CD4-positive, CD25-positive, alpha-beta regulatory T cell (primary cell): ENCODE measurements around the gene MAIP1. TPM values are rescaled to one million over a fixed set of nuclear protein-coding genes. Genes with fewer than 3 reads are reported as not detected.

Experiments used
- ATAC-seq, 2 donors: fragments of 150-1000 bp; cut with Tn5 transposase; one replicate each; pipeline ENCODE4 v1.10.0; 2021; ENCODE audit warnings: low read depth in 2 of 2, moderate number of reproducible peaks in 2 of 2, moderate library complexity in 1 of 2
- DNase-seq, 3 donors: peaks; one replicate each; pipeline versions ENCODE4 v3.0.0 to v3.0.0-alpha.2; 2012 to 2022; ENCODE audit warnings: mixed read lengths in 1 of 3
- H3K27ac ChIP-seq: one replicate; pipeline ENCODE4 v1.7.0; 2013; ENCODE audit warnings: mild to moderate bottlenecking, low read length; ENCODE audit not compliant: insufficient read depth, poor library complexity, severe bottlenecking
- H3K27me3 ChIP-seq: one replicate; pipeline ENCODE4 v1.7.0; 2013; ENCODE audit warnings: low read length; ENCODE audit not compliant: control insufficient read depth, insufficient read depth
- H3K36me3 ChIP-seq: one replicate; pipeline ENCODE4 v1.7.0; 2013; ENCODE audit warnings: mild to moderate bottlenecking, low read length, moderate library complexity; ENCODE audit not compliant: control insufficient read depth, insufficient read depth
- H3K4me1 ChIP-seq: 2 replicates; pipeline ENCODE4 v1.7.0; 2013; ENCODE audit warnings: mild to moderate bottlenecking, low read length; ENCODE audit not compliant: insufficient read depth, control insufficient read depth, poor library complexity, severe bottlenecking
- H3K4me3 ChIP-seq: one replicate; pipeline ENCODE4 v1.7.0; 2013; ENCODE audit warnings: low read depth, mild to moderate bottlenecking, low read length, moderate library complexity
- H3K9me3 ChIP-seq, 2 experiments: 1 replicate in 1 of 2; 2 replicates in 1 of 2; pipeline ENCODE4 v1.7.0; 2013; ENCODE audit warnings: low read length in 2 of 2, mild to moderate bottlenecking in 1 of 2, moderate library complexity in 1 of 2; ENCODE audit not compliant: control insufficient read depth in 2 of 2
- H3K27ac Mint-ChIP-seq, 3 donors: one replicate each; pipeline ENCODE4 v1.8.0; 2020 to 2022; ENCODE audit warnings: mild to moderate bottlenecking in 3 of 3, mixed read lengths in 3 of 3, moderate library complexity in 2 of 3
- H3K27me3 Mint-ChIP-seq: one replicate; pipeline ENCODE4 v1.8.0; 2022; ENCODE audit warnings: mild to moderate bottlenecking, mixed read lengths
- H3K36me3 Mint-ChIP-seq: one replicate; pipeline ENCODE4 v1.8.0; 2020; ENCODE audit warnings: mixed read lengths
- H3K4me1 Mint-ChIP-seq, 4 donors: one replicate each; pipeline ENCODE4 v1.8.0; 2020 to 2022; ENCODE audit warnings: mixed read lengths in 4 of 4, mild to moderate bottlenecking in 1 of 4
- H3K4me3 Mint-ChIP-seq, 4 donors: one replicate each; pipeline ENCODE4 v1.8.0; 2020 to 2022; ENCODE audit warnings: mild to moderate bottlenecking in 4 of 4, mixed read lengths in 4 of 4, moderate library complexity in 3 of 4
- H3K9me3 Mint-ChIP-seq, 7 donors: one replicate each; pipeline ENCODE4 v1.8.0; 2020 to 2022; ENCODE audit warnings: mixed read lengths in 7 of 7, mild to moderate bottlenecking in 3 of 7, moderate library complexity in 2 of 7
- polyA plus RNA-seq, 4 donors: library from polyadenylated mRNA; unstranded; fragments of 300-500 nt; fragmentation: Illumina TruSeq; gene quantifications; one replicate each; pipeline ENCODE4 v1.2.3, GENCODE V29; 2021
- total RNA-seq: library from RNA; stranded (reverse); gene quantifications from one replicate; pipeline ENCODE4 v1.2.3, GENCODE V29; 2022

The MAIP1 gene
- total and polyA plus RNA-seq, 5 donors from 2014 or later = 17.7 to 25.5 (median 21.5) TPM

GRCh38 chr2:199914372-199914958, 40.9 kb upstream of the MAIP1 start:
- Histone ChIP-seq H3K9me3 (peaks cover 0 to 8% of the 10 kb centered on the region in 2 experiments), H3K4me3 (peak overlapping the region; percentile 53), H3K36me3 (peaks cover 19% of the 10 kb centered on the region), H3K27me3 (no peaks in the 10 kb centered on the region), H3K4me1 (peaks cover 24% of the 10 kb centered on the region), H3K27ac (peak overlapping the region; percentile 25)
- Mint-ChIP-seq H3K27ac (peak overlapping the region; percentile 21 to 67 (median 33)), H3K36me3 (peaks cover 29% of the 10 kb centered on the region), H3K9me3 (peaks cover 0 to 12% (median 0%) of the 10 kb centered on the region in 7 donors), H3K4me1 (peaks cover 29 to 58% (median 38%) of the 10 kb centered on the region in 4 donors), H3K27me3 (no peaks in the 10 kb centered on the region), H3K4me3 (peak overlapping the region; percentile 42 to 83 (median 56))
- DNase-seq (no peak), ATAC-seq (no peak)

- H3K4me1 ChIP-seq = peaks cover 20% of the 10 kb centered on the region
- Mint-ChIP-seq H3K4me1 (peaks cover 27 to 54% (median 33%) of the 10 kb centered on the region in 4 donors), H3K9me3 (peaks cover 0 to 12% (median 0%) of the 10 kb centered on the region in 7 donors), H3K4me3 (no peak overlapping the region), H3K27ac (no peak overlapping the region), H3K27me3 (no peaks in the 10 kb centered on the region), H3K36me3 (peaks cover 33% of the 10 kb centered on the region)
- H3K4me3 ChIP-seq = no peak overlapping the region
- H3K27me3 ChIP-seq = no peaks in the 10 kb centered on the region
- DNase-seq (no peak), ATAC-seq (no peak)
- no peak overlapping the region for H3K27ac ChIP-seq
- H3K9me3 ChIP-seq = peaks cover 0 to 8% of the 10 kb centered on the region in 2 experiments
- H3K36me3 ChIP-seq = peaks cover 22% of the 10 kb centered on the region
These were observed 38.4 kb upstream of the MAIP1 start for GRCh38 chr2:199916980-199917379.

- Histone ChIP-seq H3K27ac (no peak overlapping the region), H3K4me1 (no peaks in the 10 kb centered on the region), H3K36me3 (peaks cover 26% of the 10 kb centered on the region), H3K4me3 (no peak overlapping the region), H3K9me3 (no peaks in the 10 kb centered on the region), H3K27me3 (no peaks in the 10 kb centered on the region)
- Mint-ChIP-seq H3K4me1 (peaks cover 21 to 38% (median 23%) of the 10 kb centered on the region in 4 donors), H3K36me3 (peaks cover 15% of the 10 kb centered on the region), H3K27me3 (no peaks in the 10 kb centered on the region), H3K27ac (peak overlapping the region in 1 of 3 donors; percentile 46), H3K4me3 (no peak overlapping the region), H3K9me3 (no peaks in the 10 kb centered on the region)
- no peak for DNase-seq
- no peak for ATAC-seq
These were observed 32.5 kb upstream of the MAIP1 start for GRCh38 chr2:199922856-199923255.

GRCh38 chr2:199923924-199924323, 31.5 kb upstream of the MAIP1 start:
- peak overlapping the region in 1 of 3 donors; percentile 6 for H3K27ac Mint-ChIP-seq
- Histone ChIP-seq H3K4me1 (no peaks in the 10 kb centered on the region), H3K36me3 (peaks cover 24% of the 10 kb centered on the region), H3K27ac (no peak overlapping the region), H3K4me3 (no peak overlapping the region), H3K9me3 (no peaks in the 10 kb centered on the region), H3K27me3 (no peaks in the 10 kb centered on the region)
- H3K4me3 Mint-ChIP-seq = no peak overlapping the region
- H3K36me3 Mint-ChIP-seq = peaks cover 10% of the 10 kb centered on the region
- no peaks in the 10 kb centered on the region for H3K9me3 Mint-ChIP-seq
- H3K4me1 Mint-ChIP-seq = peaks cover 16 to 36% (median 26%) of the 10 kb centered on the region in 4 donors
- no peaks in the 10 kb centered on the region for H3K27me3 Mint-ChIP-seq
- no peak for DNase-seq
- ATAC-seq = no peak

- Mint-ChIP-seq H3K27me3 (no peaks in the 10 kb centered on the region), H3K36me3 (peaks cover 7% of the 10 kb centered on the region), H3K27ac (no peak overlapping the region), H3K9me3 (no peaks in the 10 kb centered on the region), H3K4me1 (peaks cover 20 to 26% (median 22%) of the 10 kb centered on the region in 4 donors), H3K4me3 (no peak overlapping the region)
- Histone ChIP-seq H3K27me3 (no peaks in the 10 kb centered on the region), H3K4me1 (no peaks in the 10 kb centered on the region), H3K36me3 (peaks cover 37% of the 10 kb centered on the region), H3K4me3 (no peak overlapping the region), H3K9me3 (no peaks in the 10 kb centered on the region), H3K27ac (no peak overlapping the region)
- ATAC-seq (no peak), DNase-seq (no peak)
These were observed 28.6 kb upstream of the MAIP1 start for GRCh38 chr2:199926806-199927205.

GRCh38 chr2:199928226-199928625, 27.2 kb upstream of the MAIP1 start:
- Histone ChIP-seq H3K4me3 (no peak overlapping the region), H3K9me3 (no peaks in the 10 kb centered on the region), H3K4me1 (no peaks in the 10 kb centered on the region), H3K36me3 (peaks cover 43% of the 10 kb centered on the region), H3K27me3 (no peaks in the 10 kb centered on the region), H3K27ac (peak overlapping the region; percentile 43)
- Mint-ChIP-seq H3K27ac (no peak overlapping the region), H3K4me1 (peaks cover 15 to 20% (median 18%) of the 10 kb centered on the region in 4 donors), H3K4me3 (no peak overlapping the region), H3K36me3 (peaks cover 19% of the 10 kb centered on the region), H3K27me3 (no peaks in the 10 kb centered on the region), H3K9me3 (no peaks in the 10 kb centered on the region)
- ATAC-seq = no peak
- no peak for DNase-seq

DNA sequence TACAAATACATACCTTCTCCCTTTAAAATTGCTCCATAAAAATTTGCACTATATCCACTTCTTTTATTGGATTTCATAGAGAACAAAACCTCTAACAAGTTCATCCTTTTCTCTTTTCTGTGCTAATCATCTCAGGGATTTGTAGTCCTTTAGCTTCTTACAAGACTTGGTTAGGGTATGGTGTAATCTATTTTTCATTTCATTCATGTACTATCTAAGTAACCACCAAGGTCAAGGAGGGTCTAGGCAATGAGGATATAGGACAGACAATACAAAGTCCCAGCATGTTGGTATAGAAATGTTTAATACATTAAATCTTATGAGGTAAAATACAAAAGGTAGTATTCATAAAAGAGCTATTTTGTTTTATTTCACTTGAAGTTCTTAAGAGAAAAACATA, 26.8 kb upstream of the MAIP1 start:
- no peaks in the 10 kb centered on the region for H3K27me3 Mint-ChIP-seq
- Histone ChIP-seq H3K36me3 (peaks cover 43% of the 10 kb centered on the region), H3K27ac (peak overlapping the region; percentile 43), H3K4me1 (no peaks in the 10 kb centered on the region), H3K4me3 (no peak overlapping the region), H3K27me3 (no peaks in the 10 kb centered on the region), H3K9me3 (no peaks in the 10 kb centered on the region)
- H3K27ac Mint-ChIP-seq = no peak overlapping the region
- H3K9me3 Mint-ChIP-seq = no peaks in the 10 kb centered on the region
- peaks cover 15 to 20% (median 19%) of the 10 kb centered on the region in 4 donors for H3K4me1 Mint-ChIP-seq
- H3K36me3 Mint-ChIP-seq = peaks cover 19% of the 10 kb centered on the region
- peak overlapping the region in 1 of 4 donors; percentile 21 for H3K4me3 Mint-ChIP-seq
- ATAC-seq = no peak
- no peak for DNase-seq

DNA sequence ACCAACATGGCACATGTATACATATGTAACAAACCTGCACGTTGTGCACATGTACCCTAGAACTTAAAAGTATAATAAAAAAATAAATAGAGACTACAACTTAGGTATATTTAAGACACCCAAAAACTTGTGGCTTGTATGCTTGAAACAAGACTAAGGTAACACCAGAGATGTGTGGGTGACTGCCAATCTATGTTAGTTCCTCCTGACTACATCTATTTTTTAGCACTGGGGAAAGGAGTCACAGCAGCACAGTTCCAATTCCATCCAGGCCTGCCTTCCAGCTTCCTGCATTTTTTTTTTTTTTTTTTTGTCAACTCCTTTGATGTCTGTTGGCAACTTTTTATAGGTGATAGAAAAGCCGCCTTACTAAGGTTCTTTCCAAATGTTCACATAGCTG, 26.1 kb upstream of the MAIP1 start:
- no peak for DNase-seq
- Mint-ChIP-seq H3K4me1 (peaks cover 8 to 16% (median 14%) of the 10 kb centered on the region in 4 donors), H3K27ac (no peak overlapping the region), H3K4me3 (no peak overlapping the region), H3K27me3 (no peaks in the 10 kb centered on the region), H3K9me3 (no peaks in the 10 kb centered on the region), H3K36me3 (peaks cover 19% of the 10 kb centered on the region)
- Histone ChIP-seq H3K4me1 (no peaks in the 10 kb centered on the region), H3K4me3 (no peak overlapping the region), H3K27ac (no peak overlapping the region), H3K36me3 (peaks cover 43% of the 10 kb centered on the region), H3K27me3 (no peaks in the 10 kb centered on the region), H3K9me3 (no peaks in the 10 kb centered on the region)
- no peak for ATAC-seq
